Subcutaneous adipose tissue (tissue), 4 donors: Measurements from ENCODE around the gene TRAF1. TPM values are rescaled to one million over a fixed set of nuclear protein-coding genes. Genes with fewer than 3 reads are reported as not detected.

ENCODE experiments used
- CTCF ChIP-seq: fragments of 450-650 bp; IDR thresholded peaks from one replicate; pipeline ENCODE4 v1.5.1; 2016; ENCODE audit warnings: low read depth, mild to moderate bottlenecking, control low read depth, antibody characterized with exemption, moderate library complexity
- total RNA-seq, 4 donors: library from RNA; depleted of rRNA; stranded (reverse); fragments of >200 nt; gene quantifications; one replicate each; pipeline ENCODE4 v1.1.0, GENCODE V29; 2016

The TRAF1 gene
- total RNA-seq, 4 donors from 2014 or later: 1.8 to 12.1 (median 5.7) TPM

- no peak for TF ChIP-seq CTCF
These were observed 58.8 kb downstream of the TRAF1 start for GRCh38 chr9:120867676-120868338.

GRCh38 chr9:120866651-120867050 lies 59.9 kb downstream of the TRAF1 start:
- TF ChIP-seq CTCF: no peak

- no peak for TF ChIP-seq CTCF
These were observed 60.8 kb downstream of the TRAF1 start for GRCh38 chr9:120865809-120866208.

- no peak for TF ChIP-seq CTCF
These were observed 61.4 kb downstream of the TRAF1 start for GRCh38 chr9:120865176-120865575.

GRCh38 chr9:120864719-120865118 lies 61.9 kb downstream of the TRAF1 start:
- no peak for TF ChIP-seq CTCF

GRCh38 chr9:120863833-120864232 lies 62.8 kb downstream of the TRAF1 start:
- TF ChIP-seq CTCF: no peak

GRCh38 chr9:120862452-120862851 lies 64.1 kb downstream of the TRAF1 start:
- no peak for TF ChIP-seq CTCF
